HCEC 1CT (cell line): ENCODE results near the gene ZNF766.
"Not testable (repeated sequence)": the region's sequence is repeated elsewhere in the genome, so short reads cannot be mapped to it uniquely, and the experiment has no call there.

Source experiments
- DNase-seq: peaks from one replicate; pipeline ENCODE4 v3.0.0-alpha.2; 2017

The ZNF766 gene

GRCh38 chr19:52269338-52270261 is at the start of gene ZNF766:
Gene ZNF766, plus strand, starts transcription at chr19:52269587. Its CDS starts 27 bp downstream, at chr19:52269614.
- DNase-seq: peak; percentile 95

DNA sequence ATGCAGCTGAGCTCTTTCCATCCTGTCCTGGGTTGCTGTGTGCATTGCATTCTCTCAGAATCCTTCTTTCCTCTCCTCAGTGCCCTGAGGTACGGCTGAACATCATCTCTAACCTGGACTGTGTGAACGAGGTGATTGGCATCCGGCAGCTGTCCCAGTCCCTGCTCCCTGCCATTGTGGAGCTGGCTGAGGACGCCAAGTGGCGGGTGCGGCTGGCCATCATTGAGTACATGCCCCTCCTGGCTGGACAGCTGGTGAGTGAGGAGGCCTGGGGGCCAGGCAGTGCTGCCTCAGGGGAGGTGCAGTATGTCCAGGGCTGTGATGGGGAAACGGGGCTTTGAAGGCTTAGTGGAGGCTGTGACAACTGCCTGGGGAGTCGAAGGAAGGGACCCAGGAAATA is 49.8 kb upstream of the ZNF766 start:
- DNase-seq: no peak

GRCh38 chr19:52221031-52221430 is 48.4 kb upstream of the ZNF766 start:
- DNase-seq: no peak

- no peak for DNase-seq
Observed at GRCh38 chr19:52221831-52222375, 47.5 kb upstream of the ZNF766 start.

- DNase-seq: no peak
Observed at GRCh38 chr19:52224211-52224610, 45.2 kb upstream of the ZNF766 start.

- DNase-seq: no peak
Observed at GRCh38 chr19:52226652-52227051, 42.7 kb upstream of the ZNF766 start.

DNA sequence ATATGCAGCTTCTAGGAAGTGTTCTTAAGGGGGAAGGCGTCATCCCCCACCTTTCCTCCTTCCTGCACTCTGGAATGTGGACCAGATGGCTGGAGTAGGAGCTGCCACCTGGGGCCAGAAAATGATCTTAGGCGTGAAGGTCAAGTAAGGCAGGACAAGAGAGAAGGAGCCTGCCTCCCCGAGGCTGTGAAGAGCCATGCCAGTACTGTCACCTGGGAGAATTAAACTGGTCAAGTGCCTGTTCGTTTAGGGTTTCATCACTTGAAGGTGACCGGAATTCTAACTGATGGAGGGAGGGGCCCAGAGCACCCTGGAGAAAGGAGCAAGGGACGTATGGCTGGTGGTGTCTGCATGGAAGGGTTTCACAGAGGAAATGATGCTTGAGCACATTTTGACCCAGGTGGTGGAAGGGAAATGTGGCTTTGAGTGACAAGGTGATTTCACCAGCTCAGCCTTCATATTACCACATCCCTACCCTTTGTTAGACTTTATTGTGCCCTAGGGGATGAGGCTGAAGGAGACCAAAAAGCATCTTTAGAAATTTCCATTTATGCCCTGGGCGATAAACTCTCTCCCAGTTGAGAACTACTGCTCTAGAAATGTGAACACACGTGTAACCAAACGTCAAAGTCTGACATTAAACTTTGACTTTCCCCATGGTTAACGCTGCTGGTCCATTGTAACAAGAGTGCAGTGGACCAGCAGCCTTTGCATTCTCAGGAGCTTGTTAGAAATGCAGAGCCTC is 42.0 kb upstream of the ZNF766 start:
- no peak for DNase-seq

DNA sequence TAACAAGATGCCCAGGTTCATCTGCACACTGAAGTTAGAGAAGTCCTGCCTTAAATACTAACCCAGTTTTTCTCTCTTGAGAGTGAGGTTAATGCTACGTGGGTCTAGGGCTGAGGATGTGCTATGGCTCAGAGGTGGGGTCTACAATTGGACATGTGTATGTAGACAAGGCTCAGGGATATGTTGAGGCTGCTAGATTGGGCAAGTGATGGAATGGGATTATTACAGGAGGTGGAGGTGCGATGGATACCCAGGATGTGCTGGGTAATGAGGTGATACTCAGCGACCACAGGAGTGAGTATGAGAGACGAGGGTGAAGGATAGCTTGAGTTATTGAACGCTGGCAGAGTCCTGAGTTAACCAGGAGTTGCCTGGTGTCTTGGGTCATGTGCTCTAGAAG is 41.4 kb upstream of the ZNF766 start:
- DNase-seq: no peak

GRCh38 chr19:52229524-52229923 is 39.9 kb upstream of the ZNF766 start:
- no peak for DNase-seq

- DNase-seq: no peak
Observed at GRCh38 chr19:52230685-52231084, 38.7 kb upstream of the ZNF766 start.

DNA sequence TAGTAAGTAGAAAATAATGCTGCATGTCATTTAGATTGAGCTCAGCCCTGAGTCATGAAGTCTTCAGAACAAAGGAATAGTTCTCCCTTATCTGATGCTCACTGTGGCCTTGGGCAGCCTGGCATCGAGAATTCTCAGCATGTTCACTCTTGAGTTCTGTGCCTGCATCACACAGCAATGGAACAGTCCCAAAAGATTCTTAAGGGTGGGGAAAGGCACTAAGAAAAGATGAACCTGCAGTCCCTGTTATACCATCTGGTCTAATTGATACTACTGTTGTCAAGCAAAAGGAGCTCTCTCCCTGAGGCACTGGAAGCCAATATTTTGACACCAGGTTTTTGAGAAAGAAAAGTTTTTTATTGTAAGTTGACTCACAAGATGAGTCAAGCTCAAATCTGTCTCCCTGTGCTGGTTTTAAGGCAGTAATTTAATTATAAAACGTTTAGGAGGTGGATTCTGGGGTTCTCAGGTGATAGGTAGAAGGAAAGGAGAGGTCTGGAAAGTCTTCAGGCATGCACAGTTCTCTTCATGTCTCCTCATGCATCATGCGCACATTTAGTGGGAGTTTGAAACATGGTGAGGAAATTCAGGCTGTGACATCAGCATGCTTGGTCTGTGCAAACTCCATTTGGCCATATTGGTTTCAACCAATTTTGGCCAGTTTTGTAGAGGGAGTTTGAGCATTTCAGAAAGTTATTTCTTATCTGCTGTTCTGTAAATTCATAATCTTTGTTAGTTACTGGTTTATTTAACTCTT is 38.1 kb upstream of the ZNF766 start:
- no peak for DNase-seq

DNA sequence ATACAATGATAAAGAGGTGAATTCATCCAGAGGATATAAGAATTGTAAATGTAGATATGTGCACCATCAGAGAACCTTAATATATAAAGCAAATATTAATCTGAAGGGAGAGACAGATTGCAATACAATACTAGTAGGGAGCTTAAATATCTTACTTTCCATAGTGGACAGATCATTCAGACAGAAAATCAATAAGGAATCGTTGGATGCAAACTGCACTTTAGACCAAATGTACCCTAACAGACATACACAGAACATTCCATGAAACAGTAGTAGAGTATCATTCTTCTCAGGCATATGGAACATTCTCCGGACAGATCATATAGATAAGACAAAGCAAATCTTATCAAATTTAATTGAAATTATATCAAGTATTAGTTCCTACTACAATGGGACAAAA is 35.0 kb upstream of the ZNF766 start:
- DNase-seq: no peak

DNA sequence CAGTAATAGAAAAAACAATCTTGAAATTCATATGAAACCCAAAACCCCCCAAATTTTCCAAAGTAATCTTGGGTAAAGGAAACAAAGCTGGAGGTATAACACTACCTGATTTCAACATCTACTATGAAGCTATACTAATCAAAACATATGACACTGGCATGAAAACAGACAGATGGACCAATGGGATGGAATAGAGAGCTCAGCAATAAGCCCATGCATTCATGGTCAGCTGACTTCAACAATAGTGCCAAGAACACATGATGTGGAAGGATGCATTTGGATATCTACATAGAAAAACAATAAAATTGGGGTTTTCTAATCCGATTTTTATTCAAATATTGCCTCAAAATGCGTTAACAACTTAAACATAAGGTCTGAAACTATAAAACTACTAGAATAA is 32.2 kb upstream of the ZNF766 start:
- DNase-seq: no peak

DNA sequence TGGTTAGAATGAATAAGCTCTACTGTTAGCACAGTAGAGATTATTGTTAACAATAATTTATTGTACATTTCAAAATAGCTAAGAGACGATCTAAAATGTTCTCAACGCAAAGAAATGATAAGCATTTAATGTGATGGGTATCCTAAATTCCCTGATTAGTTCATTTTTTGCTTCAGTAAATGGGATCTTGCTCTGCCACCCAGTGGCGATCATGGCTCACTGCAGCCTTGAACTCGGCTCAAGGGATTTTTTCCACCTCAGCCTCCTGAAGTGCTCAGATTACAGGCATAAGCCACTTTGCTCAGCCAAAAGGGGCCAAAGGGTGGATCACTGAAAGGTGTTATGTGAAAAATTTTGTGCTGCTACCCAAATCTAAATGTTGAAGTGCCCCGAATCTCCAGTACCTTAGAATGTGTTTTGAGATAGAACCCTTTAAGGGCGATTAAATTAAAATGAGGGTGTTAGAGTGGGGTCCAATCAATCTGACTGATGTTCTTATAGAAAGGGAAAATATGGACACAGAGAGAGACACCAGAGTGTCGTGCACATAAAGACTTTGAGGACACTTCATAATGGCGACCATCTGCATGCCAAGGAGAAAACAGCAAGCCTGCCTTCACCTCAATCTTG is 31.5 kb upstream of the ZNF766 start:
- DNase-seq: peak; percentile 61

DNA sequence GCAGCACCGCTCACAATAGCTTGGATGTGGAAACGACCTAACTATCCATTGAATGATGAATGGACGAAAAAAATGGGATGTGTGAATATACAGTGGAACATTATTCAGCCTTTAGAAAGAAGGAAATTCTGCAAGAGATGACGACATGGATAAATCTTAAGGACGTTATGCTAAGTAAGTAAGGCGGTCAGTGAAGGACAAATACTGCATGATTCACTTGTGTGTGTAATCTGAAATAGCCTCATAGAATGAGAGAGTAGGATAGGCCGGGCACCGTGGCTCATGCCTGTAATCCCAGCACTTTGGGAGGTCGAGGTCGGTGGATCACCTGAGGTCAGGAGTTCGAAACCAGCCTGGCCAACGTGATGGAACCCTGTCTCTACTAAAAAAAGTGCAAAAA is 25.4 kb upstream of the ZNF766 start:
- DNase-seq: no peak

- DNase-seq: no peak
Observed at GRCh38 chr19:52248241-52248640, 21.1 kb upstream of the ZNF766 start.

DNA sequence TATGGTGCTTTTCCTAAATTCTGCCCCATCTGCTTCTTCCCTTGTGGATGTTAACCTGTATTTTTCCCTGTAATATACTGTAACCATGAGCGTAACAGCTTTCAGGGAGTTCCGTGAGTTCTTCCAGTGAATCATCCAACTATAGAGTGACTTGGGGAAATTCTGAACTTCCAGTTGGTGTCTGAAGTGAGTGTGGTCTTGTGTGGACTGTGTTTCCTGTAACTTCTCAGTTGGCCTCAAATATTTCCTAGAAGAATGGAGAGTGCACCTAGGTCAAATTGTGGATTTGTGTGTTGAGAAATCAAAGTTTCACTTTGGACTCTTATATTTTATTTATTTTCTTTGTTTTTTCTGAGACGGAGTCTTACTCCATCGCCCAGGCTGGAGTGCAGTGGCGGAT is 11.0 kb upstream of the ZNF766 start:
- no peak for DNase-seq

DNA sequence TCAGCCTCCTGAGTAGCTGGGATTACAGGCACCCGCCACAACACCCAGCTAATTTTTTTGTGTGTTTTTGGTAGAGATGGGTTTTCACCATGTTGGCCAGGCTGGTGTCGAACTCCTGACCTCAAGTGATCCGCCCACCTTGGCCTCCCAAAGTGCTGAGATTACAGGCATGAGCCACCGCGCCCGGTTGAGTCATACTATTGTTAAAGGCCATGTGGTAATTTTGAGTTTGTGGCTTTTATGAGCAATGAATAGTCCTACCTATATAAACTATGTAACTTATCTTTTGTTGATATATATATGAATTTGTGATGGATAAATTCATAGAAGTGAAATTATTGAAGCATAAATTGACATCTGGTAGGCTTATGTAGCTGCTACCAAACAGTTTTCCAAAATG is 3.8 kb upstream of the ZNF766 start:
- not testable (repeated sequence) for DNase-seq

DNA sequence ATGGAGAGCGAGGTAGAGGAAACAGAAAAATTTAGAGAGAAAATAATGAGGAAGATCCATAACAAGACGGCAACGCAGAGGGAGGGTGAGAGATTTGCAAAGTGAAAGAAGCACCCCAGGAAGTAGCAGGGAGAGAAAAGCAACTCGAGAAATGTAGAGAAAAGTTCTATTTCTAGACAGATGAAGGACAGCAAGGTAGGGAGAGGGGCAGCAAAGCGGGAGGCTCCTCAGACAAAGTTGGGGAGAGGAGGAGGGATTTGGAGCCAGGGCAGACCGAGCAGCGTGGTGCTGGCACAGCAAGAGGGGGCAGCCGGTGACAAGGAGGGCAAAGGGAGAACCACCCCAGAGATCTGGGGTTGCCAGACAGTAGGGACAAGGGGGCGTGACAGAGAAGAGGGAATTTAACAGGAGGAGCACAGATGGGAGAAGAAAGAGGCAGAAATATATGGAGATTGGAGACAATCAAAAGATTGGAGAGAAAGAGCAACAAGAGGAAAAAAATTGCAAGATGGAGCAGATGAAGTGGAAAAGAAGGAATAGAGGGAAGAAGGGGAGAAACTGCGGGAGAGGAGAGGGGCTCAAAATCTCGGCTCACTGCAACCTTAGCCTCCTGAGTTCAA is 989 bp downstream of the ZNF766 start:
- peak; percentile 36 for DNase-seq

- DNase-seq: no peak
Observed at GRCh38 chr19:52273301-52273700, 3.9 kb downstream of the ZNF766 start.

GRCh38 chr19:52274191-52274590 is 4.8 kb downstream of the ZNF766 start:
- no peak for DNase-seq

GRCh38 chr19:52275988-52276387 is 6.6 kb downstream of the ZNF766 start:
- no peak for DNase-seq
